HG03097 (cell line): ENCODE results near the gene SMAGP.
"Not testable (repeated sequence)": the region's sequence is repeated elsewhere in the genome, so short reads cannot be mapped to it uniquely, and the experiment has no call there.

ENCODE experiments used
- ATAC-seq: cut with Tn5 transposase; IDR thresholded peaks from one replicate; pipeline ENCODE4 v1.9.1; 2021; ENCODE audit not compliant: unreplicated experiment, low FRiP score

Gene SMAGP

GRCh38 chr12:51270067-51270950 lies at the start of gene SMAGP:
Gene SMAGP, minus strand, starts transcription at chr12:51270415. Its CDS starts 1,137 bp downstream, at chr12:51269278.
- ATAC-seq: peak; percentile 53

GRCh38 chr12:51318846-51319599 lies 48.8 kb upstream of the SMAGP start:
- no peak for ATAC-seq

- not testable (repeated sequence) for ATAC-seq
Measured at GRCh38 chr12:51318057-51318806, 48.0 kb upstream of the SMAGP start.

- ATAC-seq: no peak
Measured at GRCh38 chr12:51311389-51311788, 41.2 kb upstream of the SMAGP start.

GRCh38 chr12:51307655-51308593 lies 37.7 kb upstream of the SMAGP start:
- no peak for ATAC-seq

GRCh38 chr12:51306507-51306906 lies 36.3 kb upstream of the SMAGP start:
- no peak for ATAC-seq

- ATAC-seq: not testable (repeated sequence)
Measured at GRCh38 chr12:51300768-51301167, 30.6 kb upstream of the SMAGP start.

- ATAC-seq: no peak
Measured at GRCh38 chr12:51295651-51296050, 25.4 kb upstream of the SMAGP start.

- ATAC-seq: not testable (repeated sequence)
Measured at GRCh38 chr12:51294097-51294496, 23.9 kb upstream of the SMAGP start.

- ATAC-seq: no peak
Measured at GRCh38 chr12:51293696-51294095, 23.5 kb upstream of the SMAGP start.

- not testable (repeated sequence) for ATAC-seq
Measured at GRCh38 chr12:51291603-51292513, 21.6 kb upstream of the SMAGP start.

- no peak for ATAC-seq
Measured at GRCh38 chr12:51285843-51286242, 15.6 kb upstream of the SMAGP start.

- ATAC-seq: no peak
Measured at GRCh38 chr12:51281202-51281924, 11.1 kb upstream of the SMAGP start.

GRCh38 chr12:51275088-51275487 lies 4.9 kb upstream of the SMAGP start:
- no peak for ATAC-seq

- not testable (repeated sequence) for ATAC-seq
Measured at GRCh38 chr12:51272810-51273209, 2.6 kb upstream of the SMAGP start.

GRCh38 chr12:51270951-51271518 lies 820 bp upstream of the SMAGP start:
- no peak for ATAC-seq

GRCh38 chr12:51269174-51270066 lies 795 bp downstream of the SMAGP start:
- peak; percentile 35 for ATAC-seq
